Measurements from ENCODE around the gene TMEM135.
"Not testable (repeated sequence)": the region's sequence is repeated elsewhere in the genome, so short reads cannot be mapped to it uniquely, and the experiment has no call there.

Gene TMEM135

DNA sequence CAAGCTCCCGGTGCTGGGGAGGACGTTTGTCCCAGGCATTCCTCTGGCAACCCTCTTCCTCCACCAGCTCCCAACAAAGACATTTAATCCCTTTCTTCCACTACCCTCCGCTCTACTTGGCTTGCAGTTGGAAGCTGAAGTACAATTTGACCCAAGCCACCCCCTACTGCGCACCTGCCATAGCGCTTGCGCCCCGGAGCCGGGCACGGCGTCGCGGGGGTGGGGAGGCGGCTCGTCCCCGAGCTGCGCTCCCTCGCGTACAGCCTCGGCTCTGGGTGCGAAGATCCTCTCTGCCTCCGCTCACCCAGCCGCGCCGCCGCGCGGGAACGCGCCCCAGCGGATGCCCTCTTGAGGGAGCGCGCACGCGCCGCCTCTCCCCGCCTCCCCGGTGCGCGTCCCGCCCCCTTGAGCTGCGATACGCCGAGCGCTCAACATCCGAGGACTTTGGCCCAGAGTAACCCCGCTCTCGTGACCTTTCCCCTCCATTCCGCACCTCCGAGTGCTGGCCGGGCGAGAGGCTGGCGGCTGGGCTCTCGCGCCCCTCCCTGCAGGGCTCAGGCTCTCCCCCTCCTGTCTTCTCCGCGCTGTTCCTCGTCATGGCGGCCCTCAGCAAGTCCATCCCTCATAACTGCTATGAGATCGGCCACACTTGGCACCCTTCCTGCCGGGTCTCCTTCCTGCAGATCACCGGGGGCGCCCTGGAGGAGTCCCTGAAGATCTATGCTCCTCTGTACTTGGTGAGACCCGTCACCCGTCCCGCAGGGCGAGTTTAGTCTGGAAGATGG lies at the start of gene TMEM135:
Gene TMEM135, plus strand, starts transcription at position 485 of the 785 bp plus-strand sequence. Its CDS starts 112 bp downstream, at position 597.
- peak; percentile 88 for DNase-seq (ENCODE audit: low read depth)

DNA sequence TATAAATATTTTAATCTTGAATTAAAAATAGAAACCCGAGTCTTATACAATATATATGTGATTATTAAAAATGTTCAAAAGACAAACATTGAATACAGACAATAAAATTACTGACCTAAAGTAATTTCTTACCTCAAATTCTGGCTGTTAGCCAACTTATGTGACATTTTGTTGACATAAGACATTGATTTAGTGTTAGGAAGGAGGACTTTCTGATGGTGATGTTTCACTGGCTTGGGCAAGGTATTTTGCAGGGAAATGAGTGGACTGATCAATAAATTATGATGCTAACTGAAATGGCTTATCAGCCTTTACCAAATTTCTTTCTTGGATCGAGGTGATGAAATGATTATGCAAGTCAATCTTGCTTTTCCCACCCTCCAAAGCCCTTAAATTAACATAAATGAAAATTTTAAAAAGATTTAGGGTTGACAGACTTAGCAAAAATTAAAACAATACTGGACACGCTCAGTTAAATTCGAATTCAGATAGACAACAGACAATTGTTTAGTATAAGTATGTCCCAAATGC lies 49.3 kb upstream of the TMEM135 start:
- no peak for DNase-seq (ENCODE audit: low read depth)

- no peak for DNase-seq (ENCODE audit: low read depth)
Observed at GRCh38 chr11:86990031-86990430, 47.7 kb upstream of the TMEM135 start.

DNA sequence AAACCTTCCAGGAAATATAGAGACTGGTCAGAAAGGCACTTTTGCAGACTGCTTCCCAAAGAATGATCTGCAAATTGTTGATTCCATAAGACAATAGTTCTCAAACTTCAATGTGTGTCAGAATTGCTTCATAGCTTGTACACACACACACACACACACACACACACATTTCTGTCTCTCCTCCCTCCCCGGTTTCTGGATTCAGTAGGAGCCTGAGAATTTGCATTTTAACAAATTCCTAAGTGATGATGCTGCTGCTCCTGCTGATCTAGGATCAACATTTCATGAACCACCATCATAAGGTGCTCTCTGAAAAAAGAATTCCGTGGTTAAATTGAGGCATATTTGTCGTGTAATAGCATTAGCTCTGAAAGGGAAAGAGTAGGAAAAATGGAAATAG lies 47.2 kb upstream of the TMEM135 start:
- no peak for DNase-seq (ENCODE audit: low read depth)

- no peak for DNase-seq (ENCODE audit: low read depth)
Observed at GRCh38 chr11:86991341-86991740, 46.4 kb upstream of the TMEM135 start.

GRCh38 chr11:86992340-86992739 lies 45.4 kb upstream of the TMEM135 start:
- not testable (repeated sequence) for DNase-seq (ENCODE audit: low read depth)

DNA sequence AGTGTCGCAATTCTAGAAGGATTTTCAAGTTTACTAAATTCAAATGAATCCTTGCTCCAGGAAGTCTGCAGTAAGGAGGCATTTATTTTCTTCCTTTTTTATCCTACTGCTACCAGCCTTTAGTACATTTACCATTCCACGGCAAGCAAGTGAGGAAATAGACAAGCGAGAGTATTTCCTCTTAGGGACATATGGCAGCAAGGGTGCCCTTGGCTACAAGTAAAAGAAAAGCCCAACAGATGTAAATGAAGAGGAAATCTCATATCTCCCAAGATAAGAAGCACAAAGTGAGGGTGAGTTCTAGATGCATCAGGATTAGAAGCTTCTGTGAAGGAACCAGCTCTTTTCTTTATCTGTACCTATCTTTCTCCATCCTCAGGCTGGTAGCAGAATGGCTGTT lies 44.7 kb upstream of the TMEM135 start:
- DNase-seq (ENCODE audit: low read depth), result no peak

GRCh38 chr11:86996953-86997570 lies 40.7 kb upstream of the TMEM135 start:
- no peak for DNase-seq (ENCODE audit: low read depth)

GRCh38 chr11:86999388-86999787 lies 38.3 kb upstream of the TMEM135 start:
- DNase-seq (ENCODE audit: low read depth), result no peak

DNA sequence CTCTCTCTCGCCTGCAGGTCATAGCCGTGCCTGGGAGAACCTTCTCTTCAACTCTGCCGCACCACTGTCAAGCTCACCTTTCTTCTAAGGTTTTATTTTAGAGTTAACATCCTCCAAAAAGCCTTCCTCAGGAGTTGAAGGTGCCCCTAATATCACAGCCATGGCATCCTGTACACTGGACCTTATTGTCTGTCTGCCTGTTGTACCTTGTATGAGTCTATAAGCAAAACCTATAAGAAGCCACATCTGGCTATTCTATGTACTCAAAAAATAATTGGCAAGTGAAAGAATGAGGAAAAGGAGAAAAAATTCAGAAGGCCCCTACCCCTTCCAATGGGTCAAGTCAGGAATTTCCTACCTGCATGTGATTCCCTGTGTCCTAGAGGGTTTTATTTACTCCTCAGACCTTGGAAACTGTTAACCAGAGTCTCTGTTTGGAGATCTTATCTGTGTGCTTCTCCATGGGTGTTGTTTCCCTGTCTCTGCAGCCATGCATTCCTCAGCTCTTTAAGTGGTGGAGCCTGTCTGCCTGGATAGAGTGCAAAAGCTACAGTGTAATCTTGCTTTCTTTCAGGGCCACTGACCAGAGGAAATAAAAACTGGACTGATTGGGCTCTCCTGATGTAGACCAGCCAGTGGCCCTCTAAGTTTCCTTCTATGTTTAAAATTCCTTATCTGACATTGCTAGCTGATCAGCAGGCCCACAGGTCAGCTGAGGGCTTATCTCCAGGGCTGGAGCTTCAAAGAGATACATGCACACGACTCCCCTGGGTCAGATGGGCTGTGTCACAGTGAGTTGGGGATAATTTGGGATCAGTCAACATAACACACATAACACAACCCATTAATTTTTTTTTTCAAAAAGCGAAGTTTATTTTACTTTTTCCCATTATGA lies 37.6 kb upstream of the TMEM135 start:
- no peak for DNase-seq (ENCODE audit: low read depth)

DNA sequence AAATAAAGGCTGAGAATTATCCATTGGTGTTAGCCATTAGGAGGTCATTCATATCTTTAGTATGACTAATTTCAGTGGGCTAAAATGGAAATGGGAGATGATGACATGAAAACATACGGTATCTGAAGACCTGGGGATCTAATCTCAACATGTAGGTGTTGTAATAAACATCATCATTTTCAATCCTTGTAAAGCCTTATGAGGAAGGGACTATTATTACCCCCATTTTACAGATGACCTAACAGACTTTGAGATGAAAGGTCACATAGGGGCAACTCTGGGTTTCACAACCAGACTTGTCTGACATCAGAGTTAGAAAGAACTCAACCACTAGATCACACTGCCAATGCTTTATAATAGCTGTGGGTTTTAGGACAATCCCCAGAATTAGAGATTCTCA lies 34.8 kb upstream of the TMEM135 start:
- DNase-seq (ENCODE audit: low read depth), result no peak

- DNase-seq (ENCODE audit: low read depth), result not testable (repeated sequence)
Observed at GRCh38 chr11:87004281-87004680, 33.5 kb upstream of the TMEM135 start.

DNA sequence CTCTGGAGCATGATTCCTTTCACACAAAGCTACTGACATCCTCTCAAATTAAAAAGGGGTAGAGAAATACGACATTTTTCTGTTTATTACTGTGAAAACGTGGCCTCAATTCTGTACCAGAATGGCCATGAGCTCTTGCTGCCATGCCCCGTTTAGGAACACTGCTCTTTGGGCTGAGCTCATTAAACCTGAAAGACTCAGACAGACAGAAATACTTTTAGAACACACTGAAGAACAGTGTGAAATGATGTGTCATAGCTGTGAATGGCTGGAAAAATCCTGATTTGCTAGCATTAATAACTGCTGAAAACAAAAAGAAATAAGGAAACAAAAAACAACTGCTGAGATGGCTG lies 32.2 kb upstream of the TMEM135 start:
- no peak for DNase-seq (ENCODE audit: low read depth)

DNA sequence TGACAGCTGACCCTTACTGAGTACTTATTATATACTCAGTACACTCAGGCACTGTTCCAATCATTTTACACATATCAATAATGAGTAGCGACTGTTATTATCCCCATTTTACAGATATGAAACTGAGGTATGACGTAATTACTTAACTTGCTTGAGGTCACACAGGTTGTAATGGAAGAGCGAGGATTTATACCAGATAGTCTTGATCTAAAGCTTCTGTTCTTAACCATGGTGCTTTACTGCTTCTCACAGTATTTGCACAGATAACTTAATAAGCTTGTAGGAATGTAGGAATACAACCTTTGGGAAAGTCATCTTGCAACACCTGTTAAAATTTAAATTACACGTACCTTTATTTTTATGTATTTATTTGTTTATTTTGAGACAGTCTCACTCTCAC lies 31.7 kb upstream of the TMEM135 start:
- no peak for DNase-seq (ENCODE audit: low read depth)

DNA sequence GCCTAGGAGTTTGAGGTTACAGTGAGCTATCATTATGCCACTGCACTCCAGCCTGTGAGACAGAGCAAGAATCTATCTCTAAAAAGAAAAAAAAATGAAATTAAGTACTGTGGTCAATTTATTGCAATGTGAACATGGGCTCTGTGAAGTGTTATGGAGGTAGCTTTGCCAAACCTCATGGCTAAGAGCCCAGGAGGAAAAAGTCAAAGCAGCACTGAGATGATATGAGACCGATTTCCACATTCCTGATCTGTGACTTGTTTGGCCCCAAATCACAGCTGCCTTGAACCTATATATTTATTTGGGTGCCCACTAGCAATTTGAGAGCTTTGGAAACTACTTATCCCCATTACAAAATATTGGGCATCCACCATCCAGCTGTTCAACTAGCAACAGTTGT lies 29.8 kb upstream of the TMEM135 start:
- DNase-seq (ENCODE audit: low read depth), result no peak

GRCh38 chr11:87012089-87012488 lies 25.6 kb upstream of the TMEM135 start:
- DNase-seq (ENCODE audit: low read depth), result no peak

DNA sequence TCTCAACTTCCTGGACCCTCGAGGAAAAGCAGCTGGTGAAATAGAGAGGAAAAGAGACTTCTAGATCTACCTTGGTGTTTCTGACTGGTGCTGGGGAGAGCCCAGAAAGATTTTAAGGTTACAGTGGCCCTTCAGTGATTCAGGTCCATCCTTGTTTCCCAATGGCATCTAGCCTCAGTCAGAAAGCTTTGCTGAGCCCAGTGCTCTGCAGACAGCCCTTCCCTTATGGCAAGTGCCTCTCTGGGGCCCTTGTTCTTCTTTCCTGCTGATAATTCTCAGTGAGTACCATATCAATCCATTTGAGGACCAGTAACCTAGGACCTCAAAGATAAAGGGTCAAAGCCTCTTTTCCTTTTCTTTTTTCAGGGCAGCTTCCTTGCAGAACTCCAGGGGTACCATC lies 25.1 kb upstream of the TMEM135 start:
- no peak for DNase-seq (ENCODE audit: low read depth)

- DNase-seq (ENCODE audit: low read depth), result no peak
Observed at GRCh38 chr11:87013912-87014825, 23.6 kb upstream of the TMEM135 start.

DNA sequence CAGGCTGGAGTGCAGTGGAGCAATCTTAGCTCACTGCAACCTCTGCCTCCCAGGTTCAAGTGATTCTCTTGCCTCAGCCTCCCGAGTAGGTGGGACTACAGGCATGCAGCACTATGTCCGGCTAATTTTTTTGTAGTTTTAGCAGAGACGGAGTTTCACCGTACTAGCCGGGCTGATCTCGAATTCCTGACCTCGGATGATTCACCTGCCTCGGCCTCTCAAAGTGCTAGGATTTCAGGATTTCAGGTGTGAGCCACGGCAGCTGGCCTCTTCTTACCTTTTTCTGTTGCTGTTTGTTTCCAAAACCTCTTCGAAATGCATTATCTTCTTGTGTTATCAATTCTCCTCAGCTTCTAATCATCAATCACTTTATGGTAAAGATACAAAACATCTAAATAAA lies 22.1 kb upstream of the TMEM135 start:
- no peak for DNase-seq (ENCODE audit: low read depth)

DNA sequence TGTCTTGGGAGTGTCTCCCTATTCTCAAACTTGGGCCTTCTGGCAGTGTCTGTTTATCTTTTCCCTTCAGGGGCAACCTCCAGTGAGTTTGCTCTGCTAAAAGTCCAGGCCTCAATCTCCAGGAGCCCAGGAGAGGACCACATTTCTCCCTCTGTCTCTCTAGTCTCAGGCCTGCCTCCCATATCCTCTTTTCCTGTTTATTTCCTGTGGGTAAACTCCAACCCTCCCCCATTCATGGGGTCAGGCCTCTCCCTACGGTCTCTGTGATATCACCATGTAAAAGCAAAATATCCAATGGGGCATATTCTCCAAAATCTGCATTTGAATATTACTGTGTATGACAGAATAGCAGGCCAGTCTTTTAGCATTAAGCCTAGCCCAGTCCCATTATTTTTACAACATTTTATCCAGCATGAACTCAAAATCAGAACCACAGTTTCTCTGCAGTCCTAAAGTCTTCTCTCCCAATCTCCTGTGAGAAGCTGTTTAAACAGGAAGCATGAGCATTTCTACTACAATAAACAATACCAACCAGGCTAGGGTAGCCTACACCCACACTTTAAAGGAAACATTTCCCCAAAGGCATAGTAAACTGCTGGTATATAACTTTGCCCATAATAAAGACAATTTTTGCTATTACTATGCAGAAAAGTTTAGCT lies 18.0 kb upstream of the TMEM135 start:
- no peak for DNase-seq (ENCODE audit: low read depth)

DNA sequence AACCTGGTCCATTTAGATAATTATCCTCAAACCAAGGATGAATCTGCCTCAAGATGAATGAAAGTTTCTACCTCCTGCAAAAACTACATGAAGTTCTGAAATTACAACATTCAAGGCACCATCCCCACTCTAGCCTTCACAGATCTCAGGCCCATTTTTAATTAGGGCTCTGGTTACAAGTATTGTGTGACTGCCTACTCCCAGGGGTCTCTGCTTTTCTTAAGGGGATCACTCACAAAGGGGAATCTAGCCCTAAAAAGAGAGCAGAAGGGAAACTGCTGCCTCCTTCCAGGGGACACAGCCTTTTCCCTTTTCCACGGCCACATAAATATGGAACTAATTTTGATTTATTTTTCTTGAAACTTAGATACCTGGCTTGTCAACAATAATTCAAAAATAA lies 17.4 kb upstream of the TMEM135 start:
- DNase-seq (ENCODE audit: low read depth), result no peak

All from stimulated activated CD4-positive, alpha-beta T cell treated with anti-CD3 and anti-CD28 coated beads, Interleukin-2, amount 100 ng/mL, for 4 hours (primary cell).